Activated CD4-positive, alpha-beta T cell treated with anti-CD3 and anti-CD28 coated beads, Interleukin-2, amount 10 ng/mL, durations not matched to agents 7 days and 5 days (primary cell): Measurements from ENCODE around the gene DROSHA. TPM values are rescaled to one million over a fixed set of nuclear protein-coding genes. Genes with fewer than 3 reads are reported as not detected.
"Not testable (repeated sequence)": the region's sequence is repeated elsewhere in the genome, so short reads cannot be mapped to it uniquely, and the experiment has no call there.

Experiments used
- CTCF ChIA-PET: fragments of 350-600 bp; sonication (Branson Sonifier 250); formaldehyde crosslinking; loops from one replicate; lab custom pipeline; 2021; ENCODE audit warnings: antibody characterized with exemption; lab: Charles Lee
- POLR2A ChIA-PET: fragments of 350-600 bp; sonication (Branson Sonifier 250); formaldehyde crosslinking; loops from one replicate; lab custom pipeline; 2021; ENCODE audit warnings: antibody characterized with exemption; lab: Charles Lee
- DNase-seq: peaks from one replicate; pipeline ENCODE4 v3.0.0-alpha.2; 2020
- H3K27ac Mint-ChIP-seq: one replicate; pipeline ENCODE4 v1.8.0; 2021; ENCODE audit warnings: mild to moderate bottlenecking, moderate library complexity, mixed read lengths
- H3K27me3 Mint-ChIP-seq: one replicate; pipeline ENCODE4 v1.8.0; 2021; ENCODE audit warnings: mixed read lengths
- H3K36me3 Mint-ChIP-seq: one replicate; pipeline ENCODE4 v1.8.0; 2021; ENCODE audit warnings: low read depth, mixed read lengths
- H3K4me1 Mint-ChIP-seq: one replicate; pipeline ENCODE4 v1.8.0; 2021; ENCODE audit warnings: mixed read lengths
- H3K4me3 Mint-ChIP-seq: one replicate; pipeline ENCODE4 v1.8.0; 2021; ENCODE audit warnings: mild to moderate bottlenecking, moderate library complexity, mixed read lengths
- H3K9me3 Mint-ChIP-seq: one replicate; pipeline ENCODE4 v1.8.0; 2021; ENCODE audit warnings: mixed read lengths
- total RNA-seq, 2 experiments: library from RNA; stranded (reverse); gene quantifications; one replicate each; pipeline ENCODE4 v1.2.3, GENCODE V29; 2021

The DROSHA gene, protein sequence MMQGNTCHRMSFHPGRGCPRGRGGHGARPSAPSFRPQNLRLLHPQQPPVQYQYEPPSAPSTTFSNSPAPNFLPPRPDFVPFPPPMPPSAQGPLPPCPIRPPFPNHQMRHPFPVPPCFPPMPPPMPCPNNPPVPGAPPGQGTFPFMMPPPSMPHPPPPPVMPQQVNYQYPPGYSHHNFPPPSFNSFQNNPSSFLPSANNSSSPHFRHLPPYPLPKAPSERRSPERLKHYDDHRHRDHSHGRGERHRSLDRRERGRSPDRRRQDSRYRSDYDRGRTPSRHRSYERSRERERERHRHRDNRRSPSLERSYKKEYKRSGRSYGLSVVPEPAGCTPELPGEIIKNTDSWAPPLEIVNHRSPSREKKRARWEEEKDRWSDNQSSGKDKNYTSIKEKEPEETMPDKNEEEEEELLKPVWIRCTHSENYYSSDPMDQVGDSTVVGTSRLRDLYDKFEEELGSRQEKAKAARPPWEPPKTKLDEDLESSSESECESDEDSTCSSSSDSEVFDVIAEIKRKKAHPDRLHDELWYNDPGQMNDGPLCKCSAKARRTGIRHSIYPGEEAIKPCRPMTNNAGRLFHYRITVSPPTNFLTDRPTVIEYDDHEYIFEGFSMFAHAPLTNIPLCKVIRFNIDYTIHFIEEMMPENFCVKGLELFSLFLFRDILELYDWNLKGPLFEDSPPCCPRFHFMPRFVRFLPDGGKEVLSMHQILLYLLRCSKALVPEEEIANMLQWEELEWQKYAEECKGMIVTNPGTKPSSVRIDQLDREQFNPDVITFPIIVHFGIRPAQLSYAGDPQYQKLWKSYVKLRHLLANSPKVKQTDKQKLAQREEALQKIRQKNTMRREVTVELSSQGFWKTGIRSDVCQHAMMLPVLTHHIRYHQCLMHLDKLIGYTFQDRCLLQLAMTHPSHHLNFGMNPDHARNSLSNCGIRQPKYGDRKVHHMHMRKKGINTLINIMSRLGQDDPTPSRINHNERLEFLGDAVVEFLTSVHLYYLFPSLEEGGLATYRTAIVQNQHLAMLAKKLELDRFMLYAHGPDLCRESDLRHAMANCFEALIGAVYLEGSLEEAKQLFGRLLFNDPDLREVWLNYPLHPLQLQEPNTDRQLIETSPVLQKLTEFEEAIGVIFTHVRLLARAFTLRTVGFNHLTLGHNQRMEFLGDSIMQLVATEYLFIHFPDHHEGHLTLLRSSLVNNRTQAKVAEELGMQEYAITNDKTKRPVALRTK (N-terminal part only)
- total RNA-seq: 10 to 100 TPM; 76.7 to 80.7 TPM

DNA sequence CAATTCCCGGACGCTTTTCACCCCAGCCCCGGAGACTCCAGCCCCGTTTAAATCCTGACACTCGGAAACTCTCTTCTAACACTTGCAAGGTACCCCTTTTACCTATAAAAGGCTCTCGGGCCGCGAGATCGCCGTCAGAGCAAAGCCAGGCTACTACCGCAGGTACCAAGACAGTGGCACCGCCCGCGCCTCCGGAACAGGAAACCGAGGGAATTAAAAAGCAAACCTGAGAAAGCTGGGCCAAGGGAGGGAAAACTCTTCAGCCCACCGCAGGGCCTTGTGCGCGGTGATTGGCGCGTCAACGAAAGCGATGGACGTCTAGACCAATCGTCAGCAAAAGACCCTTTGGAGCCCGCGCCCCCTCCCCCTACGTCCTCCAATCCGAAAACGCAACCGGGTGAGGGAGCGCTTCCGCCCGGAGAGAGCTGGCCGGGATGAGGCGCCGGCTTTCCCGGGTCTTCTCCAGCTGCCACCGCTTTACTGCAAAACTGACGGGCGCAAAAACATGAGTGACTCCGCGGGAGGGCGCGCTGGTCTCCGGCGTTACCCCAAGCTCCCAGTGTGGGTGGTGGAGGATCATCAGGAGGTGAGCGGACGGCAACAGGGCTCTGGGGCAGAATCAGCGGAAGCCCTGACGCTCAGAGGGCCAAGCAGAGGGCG lies at the start of gene DROSHA, which contains the start of gene C5orf22:
DROSHA (minus strand) TSS at position 206 of the 660 bp plus-strand sequence. CDS start 3,034 bp downstream, outside the sequence.
C5orf22 (plus strand) TSS at position 414 of the 660 bp plus-strand sequence; CDS start at position 506, 92 bp downstream.
- no peaks in the 10 kb centered on the region for H3K27me3 Mint-ChIP-seq
- DNase-seq: peak; percentile 95
- peaks cover 56% of the 10 kb centered on the region for H3K36me3 Mint-ChIP-seq
- POLR2A ChIA-PET: no interaction called here
- H3K4me1 Mint-ChIP-seq: peaks cover 50% of the 10 kb centered on the region
- peak within 1 kb of the TSS; percentile 82 for H3K4me3 Mint-ChIP-seq
- peak within 1 kb of the TSS; percentile 94 for H3K27ac Mint-ChIP-seq
- H3K9me3 Mint-ChIP-seq: no peaks in the 10 kb centered on the region
- CTCF ChIA-PET: interaction anchor here (0.7 to 2.8 kb wide), 6 partner anchors 10 to 86 kb away, joined by 3 to 14 read pairs (median 4); no protein-coding TSS in a partner anchor

DNA sequence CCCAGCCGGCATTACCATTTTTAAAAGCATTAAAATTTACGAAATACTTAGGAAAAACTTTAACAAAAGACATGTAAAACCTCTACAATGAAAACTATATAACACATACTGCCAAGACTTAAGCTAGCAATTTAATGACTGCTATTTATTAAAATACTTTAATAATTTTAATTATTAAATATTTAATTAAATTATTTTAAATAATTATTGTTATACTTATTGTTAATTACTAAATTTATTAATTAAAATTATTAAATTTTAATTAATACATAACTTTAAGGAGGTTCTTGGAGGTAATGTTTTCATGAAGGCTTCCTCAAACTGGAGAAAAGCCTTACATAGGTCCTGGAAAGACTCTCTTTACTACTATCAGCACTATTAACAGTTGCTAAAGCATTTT lies 47.7 kb upstream of the DROSHA start:
- CTCF ChIA-PET: no interaction called here

GRCh38 chr5:31577438-31577837 lies 45.5 kb upstream of the DROSHA start:
- Mint-ChIP-seq H3K9me3 (no peaks in the 10 kb centered on the region), H3K36me3 (no peaks in the 10 kb centered on the region), H3K4me1 (no peaks in the 10 kb centered on the region), H3K27me3 (peaks cover 19% of the 10 kb centered on the region), H3K27ac (no peak overlapping the region), H3K4me3 (no peak overlapping the region)
- no peak for DNase-seq
- ChIA-PET POLR2A (no interaction called here), CTCF (no interaction called here)

More for the DNA sequence above, 47.7 kb upstream of the DROSHA start:
- H3K27me3 Mint-ChIP-seq: peaks cover 23% of the 10 kb centered on the region
- no peak overlapping the region for H3K27ac Mint-ChIP-seq
- H3K4me3 Mint-ChIP-seq: no peak overlapping the region
- H3K9me3 Mint-ChIP-seq: no peaks in the 10 kb centered on the region
- POLR2A ChIA-PET: no interaction called here
- no peak for DNase-seq
- H3K36me3 Mint-ChIP-seq: no peaks in the 10 kb centered on the region
- no peaks in the 10 kb centered on the region for H3K4me1 Mint-ChIP-seq

- Mint-ChIP-seq H3K27me3 (peaks cover 17% of the 10 kb centered on the region), H3K4me1 (no peaks in the 10 kb centered on the region), H3K4me3 (no peak overlapping the region), H3K36me3 (no peaks in the 10 kb centered on the region), H3K9me3 (no peaks in the 10 kb centered on the region), H3K27ac (no peak overlapping the region)
- ChIA-PET CTCF (no interaction called here), POLR2A (no interaction called here)
- no peak for DNase-seq
Observed at GRCh38 chr5:31574772-31575171, 42.9 kb upstream of the DROSHA start.

DNA sequence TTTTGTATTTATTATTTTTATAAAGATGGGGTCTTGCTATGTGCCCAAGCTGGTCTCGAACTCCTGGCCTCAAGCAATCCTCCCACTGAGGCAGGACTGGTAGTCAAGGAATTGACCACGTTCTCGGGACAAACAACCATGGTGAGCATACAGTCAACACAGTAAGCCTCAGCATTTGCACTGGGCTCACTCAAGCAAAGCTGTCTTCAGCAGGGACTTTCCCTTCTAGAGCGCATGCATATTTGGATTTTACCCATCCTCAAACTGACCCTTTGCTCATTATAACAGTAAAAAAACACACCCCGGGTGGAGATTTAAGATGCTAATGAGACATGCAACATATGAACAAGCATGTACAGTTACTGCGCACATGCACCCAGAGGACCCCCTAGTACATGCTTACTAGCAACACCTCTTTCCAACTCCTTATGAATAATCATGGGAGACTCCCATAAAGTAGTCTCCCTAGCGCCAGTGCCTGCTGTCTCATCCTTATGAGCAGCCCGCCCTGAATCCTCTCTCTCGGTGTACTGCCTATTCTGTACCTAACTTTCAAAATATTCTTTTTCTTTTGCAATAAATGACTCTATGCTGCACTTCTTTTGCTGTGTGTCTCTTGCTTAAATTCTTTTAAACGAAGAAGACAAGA lies 41.7 kb upstream of the DROSHA start:
- no peak for DNase-seq
- Mint-ChIP-seq H3K4me3 (no peak overlapping the region), H3K4me1 (no peaks in the 10 kb centered on the region), H3K27me3 (peaks cover 17% of the 10 kb centered on the region), H3K27ac (no peak overlapping the region), H3K9me3 (no peaks in the 10 kb centered on the region), H3K36me3 (no peaks in the 10 kb centered on the region)
- CTCF ChIA-PET: no interaction called here
- POLR2A ChIA-PET: no interaction called here

GRCh38 chr5:31569068-31569467 lies 37.2 kb upstream of the DROSHA start:
- ChIA-PET CTCF (no interaction called here), POLR2A (interaction anchor here (0.6 kb wide), 1 partner anchor 27 kb away, joined by 4 read pairs; no protein-coding TSS in a partner anchor)
- H3K27me3 Mint-ChIP-seq: no peaks in the 10 kb centered on the region
- peaks cover 17% of the 10 kb centered on the region for H3K9me3 Mint-ChIP-seq
- no peaks in the 10 kb centered on the region for H3K4me1 Mint-ChIP-seq
- H3K36me3 Mint-ChIP-seq: peaks cover 6% of the 10 kb centered on the region
- no peak for DNase-seq
- H3K27ac Mint-ChIP-seq: no peak overlapping the region
- H3K4me3 Mint-ChIP-seq: no peak overlapping the region

GRCh38 chr5:31568302-31568835 lies 36.5 kb upstream of the DROSHA start:
- ChIA-PET CTCF (no interaction called here), POLR2A (interaction anchor here (0.6 kb wide), 1 partner anchor 26 kb away, joined by 4 read pairs; no protein-coding TSS in a partner anchor)
- Mint-ChIP-seq H3K27me3 (no peaks in the 10 kb centered on the region), H3K4me3 (no peak overlapping the region), H3K4me1 (no peaks in the 10 kb centered on the region), H3K27ac (no peak overlapping the region), H3K36me3 (peaks cover 6% of the 10 kb centered on the region), H3K9me3 (peaks cover 17% of the 10 kb centered on the region)
- no peak for DNase-seq

DNA sequence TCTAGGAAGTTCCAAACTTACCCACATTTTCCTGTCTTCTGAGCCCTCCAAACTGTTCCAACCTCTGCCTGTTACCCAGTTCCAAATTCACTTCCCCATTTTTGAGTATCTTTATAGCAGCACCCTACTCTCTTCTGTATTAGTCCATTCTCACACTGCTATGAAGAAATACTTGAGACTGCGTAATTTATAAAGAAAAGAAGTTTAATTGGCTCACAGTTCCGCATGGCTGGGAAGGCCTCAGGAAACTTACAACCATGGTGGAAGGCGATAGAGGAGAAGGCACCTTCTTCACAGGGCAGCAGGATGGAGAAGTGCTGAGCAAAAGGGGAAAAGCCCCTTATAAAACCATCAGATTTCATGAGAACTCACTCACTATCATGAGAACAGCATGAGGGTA lies 34.5 kb upstream of the DROSHA start:
- peaks cover 17% of the 10 kb centered on the region for H3K9me3 Mint-ChIP-seq
- H3K4me3 Mint-ChIP-seq, POLR2A ChIA-PET, H3K36me3 Mint-ChIP-seq, H3K27ac Mint-ChIP-seq, H3K4me1 Mint-ChIP-seq, DNase-seq, CTCF ChIA-PET, H3K27me3 Mint-ChIP-seq: not testable (repeated sequence)

DNA sequence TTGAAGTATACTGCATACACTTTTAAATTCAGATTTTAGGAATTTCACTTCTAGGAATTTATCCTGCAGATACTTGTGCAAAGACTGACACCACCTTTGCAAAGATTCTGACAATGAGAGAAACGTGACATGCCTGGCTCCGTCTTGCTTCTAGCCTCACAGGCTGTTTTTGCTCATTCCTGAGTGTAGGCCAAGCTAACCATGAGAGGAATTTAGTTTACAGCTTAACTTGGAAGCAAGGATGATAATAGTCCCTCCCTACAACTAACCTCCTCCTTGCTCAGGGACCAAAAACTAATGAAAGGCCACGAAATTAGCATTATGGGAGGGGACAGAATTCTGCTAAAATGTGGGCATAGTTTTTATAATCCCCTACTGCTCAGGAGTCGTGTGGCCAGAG lies 31.3 kb upstream of the DROSHA start:
- no peak for DNase-seq
- CTCF ChIA-PET: no interaction called here
- Mint-ChIP-seq H3K27ac (no peak overlapping the region), H3K36me3 (peaks cover 6% of the 10 kb centered on the region), H3K4me3 (no peak overlapping the region), H3K27me3 (no peaks in the 10 kb centered on the region), H3K9me3 (peaks cover 17% of the 10 kb centered on the region), H3K4me1 (no peaks in the 10 kb centered on the region)
- POLR2A ChIA-PET: no interaction called here

- no peak overlapping the region for H3K4me3 Mint-ChIP-seq
- no peak overlapping the region for H3K27ac Mint-ChIP-seq
- POLR2A ChIA-PET: no interaction called here
- H3K36me3 Mint-ChIP-seq: peaks cover 7% of the 10 kb centered on the region
- H3K9me3 Mint-ChIP-seq: peaks cover 17% of the 10 kb centered on the region
- no peaks in the 10 kb centered on the region for H3K4me1 Mint-ChIP-seq
- H3K27me3 Mint-ChIP-seq: no peaks in the 10 kb centered on the region
- DNase-seq: no peak
- CTCF ChIA-PET: no interaction called here
Observed at GRCh38 chr5:31561946-31562345, 30.1 kb upstream of the DROSHA start.

- no peak overlapping the region for H3K27ac Mint-ChIP-seq
- H3K4me3 Mint-ChIP-seq: no peak overlapping the region
- DNase-seq: no peak
- ChIA-PET POLR2A (no interaction called here), CTCF (interaction anchor here (0.6 kb wide), 1 partner anchor 230 kb away, joined by 5 read pairs; no protein-coding TSS in a partner anchor)
- H3K27me3 Mint-ChIP-seq: no peaks in the 10 kb centered on the region
- no peaks in the 10 kb centered on the region for H3K4me1 Mint-ChIP-seq
- H3K36me3 Mint-ChIP-seq: peaks cover 14% of the 10 kb centered on the region
- H3K9me3 Mint-ChIP-seq: peaks cover 6% of the 10 kb centered on the region
Observed at GRCh38 chr5:31559942-31560341, 28.0 kb upstream of the DROSHA start.
